Fibroblast of lung (primary cell): ENCODE data around the gene KDM5B. TPM values are rescaled to one million over a fixed set of nuclear protein-coding genes. Genes with fewer than 3 reads are reported as not detected.

ENCODE experiments used
- DNase-seq, 2 donors: peaks; one replicate each; pipeline versions ENCODE4 v3.0.0 to v3.0.0-alpha.2; 2010; ENCODE audit warnings: low read depth in 2 of 2
- H2AFZ ChIP-seq: 2 replicates; pipeline ENCODE4 v1.5.1; 2012; ENCODE audit warnings: low read length, control low read depth, inconsistent platforms
- H3K27ac ChIP-seq: 2 replicates; pipeline ENCODE4 v1.5.1; 2011; ENCODE audit warnings: low read length, control low read depth; ENCODE audit not compliant: insufficient read depth
- H3K27me3 ChIP-seq: 2 replicates; pipeline ENCODE4 v1.5.1; 2011; ENCODE audit warnings: mild to moderate bottlenecking, low read length; ENCODE audit not compliant: control insufficient read depth, insufficient read depth
- H3K36me3 ChIP-seq: 2 replicates; pipeline ENCODE4 v1.5.1; 2011; ENCODE audit warnings: low read length; ENCODE audit not compliant: control insufficient read depth, insufficient read depth
- H3K4me1 ChIP-seq: 2 replicates; pipeline ENCODE4 v1.5.1; 2011; ENCODE audit warnings: low read length; ENCODE audit not compliant: control insufficient read depth, insufficient read depth; ENCODE audit errors: extremely low read depth
- H3K4me2 ChIP-seq: 2 replicates; pipeline ENCODE4 v1.5.1; 2011; ENCODE audit warnings: low read length, control low read depth; ENCODE audit not compliant: insufficient read depth; ENCODE audit errors: extremely low read depth
- H3K4me3 ChIP-seq, 4 experiments: fragments of 200-600 bp in 1 of 4; sonication (generic) in 1 of 4; replicated peaks in 1 of 4; 2 replicates each; pipeline ENCODE4 v1.5.1; 2011 to 2016; ENCODE audit warnings: low read length in 4 of 4, low read depth in 3 of 4, mild to moderate bottlenecking in 3 of 4, control low read depth in 2 of 4, inconsistent platforms in 1 of 4, mixed read lengths in 1 of 4; ENCODE audit not compliant: insufficient read depth in 1 of 4; ENCODE audit errors: control extremely low read depth in 1 of 4
- H3K79me2 ChIP-seq: 2 replicates; pipeline ENCODE4 v1.5.1; 2012; ENCODE audit warnings: mild to moderate bottlenecking, low read length, inconsistent platforms; ENCODE audit not compliant: control insufficient read depth, insufficient read depth
- H3K9ac ChIP-seq: 2 replicates; pipeline ENCODE4 v1.5.1; 2011; ENCODE audit warnings: mild to moderate bottlenecking, low read length, control low read depth; ENCODE audit not compliant: insufficient read depth
- H3K9me3 ChIP-seq: 2 replicates; pipeline ENCODE4 v1.5.1; 2012; ENCODE audit warnings: low read depth, low read length; ENCODE audit not compliant: control insufficient read depth, insufficient read depth
- H4K20me1 ChIP-seq: 2 replicates; pipeline ENCODE4 v1.5.1; 2011; ENCODE audit warnings: low read length; ENCODE audit not compliant: control insufficient read depth, insufficient read depth; ENCODE audit errors: extremely low read depth
- EZH2 ChIP-seq: IDR thresholded peaks from 2 replicates; pipeline ENCODE4 v1.5.1; 2012; ENCODE audit warnings: low read length, control low read depth, mild to moderate bottlenecking; ENCODE audit errors: missing control alignments
- polyA plus RNA-seq, 2 donors: library from polyadenylated mRNA; depleted of rRNA in 1 of 2; stranded (reverse) in 1 of 2; unstranded in 1 of 2; fragments of >200 nt; gene quantifications; 2 replicates each; pipeline ENCODE4 v1.2.1, GENCODE V29; 2011 to 2012; ENCODE audit warnings: missing spikeins in 1 of 2
- total RNA-seq: library from RNA; depleted of rRNA; stranded (reverse); fragments of >200 nt; gene quantifications from 2 replicates; pipeline ENCODE4 v1.2.1, GENCODE V29; 2014
- TF ChIP-seq, protein P1 (sequence below), 2 donors: IDR thresholded peaks in 1 of 2; conservative IDR thresholded peaks in 1 of 2; 1 replicate in 1 of 2; 2 replicates in 1 of 2; pipeline ENCODE4 v1.5.1; 2011 to 2012; ENCODE audit warnings: low read length in 2 of 2, control low read depth in 1 of 2, inconsistent platforms in 1 of 2, low read depth in 1 of 2, mild to moderate bottlenecking in 1 of 2

KDM5B gene
- total and polyA plus RNA-seq, 2 donors (not counting 1 experiment from before 2014, with no cell fraction given), result 52.0 to 82.2 TPM

GRCh38 chr1:202807451-202807925 is 733 bp downstream of the KDM5B start:
- Histone ChIP-seq H3K9me3 (no peaks in the 10 kb centered on the region), H3K9ac (peak overlapping the region; percentile 88), H3K4me3 (peak overlapping the region; percentile 71 to 93 (median 88)), H4K20me1 (no peaks in the 10 kb centered on the region), H3K4me2 (no peak overlapping the region), H3K79me2 (peaks cover 55% of the 10 kb centered on the region), H2AFZ (no peak overlapping the region), H3K27me3 (peaks cover 2% of the 10 kb centered on the region), H3K4me1 (peaks cover 9% of the 10 kb centered on the region), H3K27ac (peak overlapping the region; percentile 77), H3K36me3 (no peaks in the 10 kb centered on the region)
- peak; percentile 37 for DNase-seq
- TF ChIP-seq, protein P1, sequence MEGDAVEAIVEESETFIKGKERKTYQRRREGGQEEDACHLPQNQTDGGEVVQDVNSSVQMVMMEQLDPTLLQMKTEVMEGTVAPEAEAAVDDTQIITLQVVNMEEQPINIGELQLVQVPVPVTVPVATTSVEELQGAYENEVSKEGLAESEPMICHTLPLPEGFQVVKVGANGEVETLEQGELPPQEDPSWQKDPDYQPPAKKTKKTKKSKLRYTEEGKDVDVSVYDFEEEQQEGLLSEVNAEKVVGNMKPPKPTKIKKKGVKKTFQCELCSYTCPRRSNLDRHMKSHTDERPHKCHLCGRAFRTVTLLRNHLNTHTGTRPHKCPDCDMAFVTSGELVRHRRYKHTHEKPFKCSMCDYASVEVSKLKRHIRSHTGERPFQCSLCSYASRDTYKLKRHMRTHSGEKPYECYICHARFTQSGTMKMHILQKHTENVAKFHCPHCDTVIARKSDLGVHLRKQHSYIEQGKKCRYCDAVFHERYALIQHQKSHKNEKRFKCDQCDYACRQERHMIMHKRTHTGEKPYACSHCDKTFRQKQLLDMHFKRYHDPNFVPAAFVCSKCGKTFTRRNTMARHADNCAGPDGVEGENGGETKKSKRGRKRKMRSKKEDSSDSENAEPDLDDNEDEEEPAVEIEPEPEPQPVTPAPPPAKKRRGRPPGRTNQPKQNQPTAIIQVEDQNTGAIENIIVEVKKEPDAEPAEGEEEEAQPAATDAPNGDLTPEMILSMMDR (conservative IDR thresholded peaks at IDR 0.05 in 1 of 2, IDR thresholded peaks at IDR 0.05 in 1 of 2; ENCODE audit: low read depth in 1 of 2, low read length in 2 of 2), result no peak
- no peak for TF ChIP-seq EZH2

DNA sequence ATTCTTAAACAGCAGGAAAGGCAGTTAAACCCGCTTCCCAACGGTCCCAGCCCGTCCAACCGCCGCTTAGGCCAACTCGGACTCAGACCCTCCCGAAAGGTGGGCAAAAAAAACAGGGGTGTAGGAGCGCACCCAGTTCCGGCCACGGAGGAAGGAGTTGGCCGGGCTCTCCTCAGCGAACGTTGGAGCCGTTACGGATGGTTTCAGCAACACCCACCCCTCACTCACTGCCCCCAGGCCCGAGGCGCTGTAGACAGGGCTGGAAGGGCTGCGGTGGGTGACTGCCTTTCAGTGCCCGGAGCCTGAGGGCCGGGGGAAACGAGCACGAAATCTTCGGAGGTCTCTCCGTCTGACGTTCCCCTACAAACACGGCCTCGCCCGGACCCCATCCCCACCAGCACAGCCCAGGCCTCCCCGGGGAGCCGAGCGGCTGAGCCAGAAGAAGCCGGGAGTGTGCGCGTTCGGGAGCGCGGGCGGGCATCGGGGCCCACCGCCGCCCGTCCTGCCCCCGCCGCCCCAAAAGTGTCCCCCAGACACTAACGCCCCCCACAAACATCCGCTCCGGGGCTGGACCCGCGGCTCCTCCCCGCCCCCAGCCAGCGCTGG is 1.3 kb downstream of the KDM5B start:
- Histone ChIP-seq H3K27me3 (no peaks in the 10 kb centered on the region), H3K27ac (peak overlapping the region; percentile 77), H4K20me1 (no peaks in the 10 kb centered on the region), H3K4me1 (peaks cover 9% of the 10 kb centered on the region), H3K9ac (peak overlapping the region; percentile 88), H3K79me2 (peaks cover 59% of the 10 kb centered on the region), H3K9me3 (no peaks in the 10 kb centered on the region), H2AFZ (peak overlapping the region; percentile 12), H3K4me2 (peak overlapping the region; percentile 86), H3K4me3 (peak overlapping the region; percentile 85 to 93 (median 88)), H3K36me3 (no peaks in the 10 kb centered on the region)
- TF ChIP-seq, protein P1 (conservative IDR thresholded peaks at IDR 0.05 in 1 of 2, IDR thresholded peaks at IDR 0.05 in 1 of 2; ENCODE audit: low read depth in 1 of 2, low read length in 2 of 2), result no peak
- TF ChIP-seq EZH2, result no peak
- DNase-seq, result peak; percentile 11 to 17

DNA sequence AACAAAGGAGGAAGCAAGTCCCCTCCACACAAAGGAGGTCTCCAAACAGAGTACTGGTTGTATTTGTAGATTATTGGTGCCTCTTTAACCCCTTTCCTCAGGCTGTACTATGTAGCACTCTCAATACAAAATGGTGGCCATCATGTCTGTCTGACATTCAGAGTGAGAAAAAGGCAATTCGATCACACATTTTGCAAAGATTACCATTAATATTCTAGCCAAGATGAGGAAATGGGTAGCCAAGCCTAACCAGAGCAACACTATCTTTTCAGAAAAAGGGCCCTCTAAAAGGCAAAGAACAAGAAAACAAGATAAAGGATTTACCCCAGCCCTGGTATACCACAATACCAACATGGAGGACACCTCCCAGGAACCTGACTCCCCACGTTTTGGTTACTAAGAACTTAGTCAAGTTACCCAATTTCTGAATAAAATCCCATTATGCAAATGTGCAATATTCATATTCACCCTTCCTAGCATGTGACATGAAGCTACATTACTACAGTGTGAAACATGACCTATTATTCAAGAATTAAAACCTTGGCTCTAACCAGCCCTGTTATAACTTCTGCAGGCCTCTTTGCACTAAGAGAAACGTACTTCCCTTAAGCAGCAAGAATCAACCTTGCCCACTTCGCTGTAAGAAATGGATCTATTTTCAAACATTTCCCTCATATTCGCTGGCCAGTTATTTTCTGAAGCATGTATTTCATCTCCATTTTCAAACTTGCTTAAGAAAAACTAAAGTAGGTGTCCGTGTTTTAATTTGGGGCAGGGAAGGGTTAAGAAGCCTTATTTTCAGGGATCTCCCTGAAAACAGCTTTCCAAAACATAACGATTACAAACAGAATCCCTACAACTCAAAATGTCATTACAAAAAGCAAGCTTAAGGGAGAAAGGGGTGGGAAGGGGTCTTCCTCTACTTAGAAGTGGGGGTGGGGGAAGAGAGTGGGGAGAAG is 2.1 kb downstream of the KDM5B start:
- Histone ChIP-seq H3K36me3 (no peaks in the 10 kb centered on the region), H3K9me3 (no peaks in the 10 kb centered on the region), H3K79me2 (peaks cover 65% of the 10 kb centered on the region), H4K20me1 (no peaks in the 10 kb centered on the region), H3K27ac (peak overlapping the region; percentile 77), H2AFZ (no peak overlapping the region), H3K9ac (peak overlapping the region; percentile 88), H3K4me1 (peaks cover 9% of the 10 kb centered on the region), H3K4me2 (peak overlapping the region; percentile 86), H3K4me3 (peak overlapping the region; percentile 85 to 93 (median 88)), H3K27me3 (no peaks in the 10 kb centered on the region)
- DNase-seq, result peak; percentile 20 to 34
- no peak for TF ChIP-seq EZH2
- TF ChIP-seq, protein P1 (conservative IDR thresholded peaks at IDR 0.05 in 1 of 2, IDR thresholded peaks at IDR 0.05 in 1 of 2; ENCODE audit: low read depth in 1 of 2, low read length in 2 of 2), result no peak
